Globus pallidus (tissue), 1 donor: ENCODE measurements around the gene ACAD8.
"Not testable (repeated sequence)": the region's sequence is repeated elsewhere in the genome, so short reads cannot be mapped to it uniquely, and the experiment has no call there.

Experiments
- DNase-seq: peaks from one replicate; pipeline ENCODE4 v3.0.0-alpha.2; 2015; ENCODE audit warnings: low spot score

ACAD8 gene

DNA sequence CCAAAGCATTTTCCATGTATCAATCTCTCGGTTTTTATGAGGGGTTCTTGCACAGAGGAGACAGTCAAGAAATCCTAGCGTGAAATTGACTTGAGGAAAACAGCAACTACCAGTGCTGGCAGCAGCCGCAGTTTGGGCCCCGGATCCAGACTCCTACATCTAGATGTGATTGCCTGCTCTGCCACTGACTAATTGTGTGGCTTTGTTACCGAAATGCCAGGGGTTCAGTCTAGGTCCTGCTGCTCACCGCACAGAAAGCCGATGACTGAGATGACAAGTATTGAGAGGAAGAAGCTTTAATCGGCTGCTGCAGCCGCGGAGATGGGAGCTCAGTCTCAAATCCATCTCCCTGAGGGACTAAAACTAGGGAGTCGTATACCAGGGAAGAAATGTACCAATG is 14.6 kb downstream of the ACAD8 start:
- DNase-seq = no peak

DNA sequence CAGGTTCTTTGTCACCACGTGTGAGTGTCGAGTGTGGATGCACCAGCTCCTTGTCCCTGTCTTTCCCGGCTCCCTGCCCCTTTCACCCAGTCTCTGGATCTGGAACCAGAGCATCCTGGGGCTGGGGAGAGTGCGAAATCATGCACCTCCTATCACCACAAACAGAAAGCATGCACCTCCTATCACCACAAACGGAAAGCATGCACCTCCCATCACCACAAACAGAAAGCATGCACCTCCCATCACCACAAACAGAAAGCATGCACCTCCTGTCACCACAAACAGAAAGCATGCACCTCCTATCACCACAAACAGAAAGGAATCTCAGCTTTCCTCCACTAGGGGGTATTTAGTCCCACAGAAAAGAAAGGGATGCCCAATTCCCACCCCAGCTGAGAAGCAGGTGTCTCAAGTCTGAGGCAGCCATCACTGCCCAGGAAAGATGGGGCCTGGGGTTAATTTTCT is 16.9 kb downstream of the ACAD8 start:
- no peak for DNase-seq

DNA sequence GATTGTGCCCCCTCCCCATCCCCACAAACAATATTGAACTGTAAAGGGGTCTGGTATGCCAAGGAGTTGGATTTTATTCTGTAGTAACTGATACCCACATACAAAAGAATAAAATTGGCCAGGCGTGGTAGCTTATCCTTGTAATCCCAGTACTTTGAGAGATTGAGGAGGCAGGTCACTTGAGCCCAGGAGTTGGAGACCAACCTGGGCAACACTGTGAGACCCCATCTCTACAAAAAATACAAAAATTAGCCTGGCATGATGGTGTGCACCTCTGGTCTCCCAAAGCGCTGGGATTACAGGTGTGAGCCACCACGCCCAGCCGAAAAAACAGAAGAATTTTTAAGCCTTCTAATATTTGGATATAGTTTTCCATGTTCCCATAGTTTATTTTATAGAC is 18.6 kb downstream of the ACAD8 start:
- no peak for DNase-seq

DNA sequence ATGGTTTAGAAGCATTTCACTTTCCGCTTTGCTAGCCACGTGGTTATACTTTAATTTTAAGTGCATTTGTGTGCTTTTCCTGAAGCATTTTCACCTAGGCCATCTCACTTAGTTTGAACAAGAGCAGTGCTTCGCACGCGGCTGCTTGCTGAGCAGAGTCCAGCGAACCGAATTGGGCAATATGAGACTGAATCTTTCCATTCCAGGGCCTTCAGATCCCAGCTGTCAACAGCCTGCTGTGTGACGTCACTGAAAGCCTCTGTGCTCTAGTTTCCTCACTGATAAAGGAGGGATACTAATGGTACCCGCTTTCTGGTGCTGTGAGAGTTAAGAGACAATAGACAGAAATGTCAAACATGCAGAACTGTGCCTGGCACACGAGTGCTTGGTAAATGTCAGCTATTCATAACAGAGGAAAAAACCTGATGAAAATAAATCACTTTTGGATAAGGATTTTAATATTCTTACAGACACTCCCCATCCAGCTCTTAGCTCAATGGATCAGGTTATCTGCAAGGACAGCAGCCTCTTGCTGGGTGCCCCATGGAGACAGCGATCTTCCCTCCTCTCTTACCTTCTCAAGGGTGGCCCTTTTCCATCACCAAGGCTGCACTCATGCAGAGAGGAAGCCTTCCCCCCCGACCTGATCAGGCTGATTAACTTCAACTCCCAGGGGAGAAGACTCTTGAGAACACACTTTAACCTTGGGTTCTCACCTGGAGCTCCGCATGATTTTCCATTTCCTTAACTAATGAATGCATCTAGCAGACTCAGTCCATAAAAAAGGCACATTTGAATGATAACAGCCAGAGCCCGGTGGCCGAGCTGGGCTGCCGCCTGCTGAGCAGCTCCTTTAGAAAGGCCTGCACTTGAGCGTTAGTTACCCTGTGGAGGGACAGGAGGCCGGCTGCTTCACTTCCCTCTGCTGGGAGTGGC is 19.3 kb downstream of the ACAD8 start:
- no peak for DNase-seq

DNA sequence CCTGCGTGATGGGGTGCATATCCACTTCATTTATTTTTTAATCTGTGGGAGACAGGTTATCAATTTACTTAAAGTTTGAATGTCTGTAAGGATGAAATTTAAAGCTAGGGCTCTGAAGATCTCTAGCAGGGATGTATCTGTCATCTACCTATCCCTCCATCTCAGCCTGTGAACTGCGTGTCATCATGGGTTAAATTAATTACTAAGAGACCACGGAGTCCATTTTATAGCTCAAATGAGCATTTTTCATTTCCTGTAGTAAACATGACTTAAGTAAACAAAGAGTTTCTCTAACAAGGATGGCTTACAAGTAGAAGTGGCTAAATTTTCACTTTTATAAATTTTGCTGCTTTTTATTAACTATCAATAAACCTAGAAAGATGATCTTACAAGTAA is 19.9 kb downstream of the ACAD8 start:
- DNase-seq = no peak

DNA sequence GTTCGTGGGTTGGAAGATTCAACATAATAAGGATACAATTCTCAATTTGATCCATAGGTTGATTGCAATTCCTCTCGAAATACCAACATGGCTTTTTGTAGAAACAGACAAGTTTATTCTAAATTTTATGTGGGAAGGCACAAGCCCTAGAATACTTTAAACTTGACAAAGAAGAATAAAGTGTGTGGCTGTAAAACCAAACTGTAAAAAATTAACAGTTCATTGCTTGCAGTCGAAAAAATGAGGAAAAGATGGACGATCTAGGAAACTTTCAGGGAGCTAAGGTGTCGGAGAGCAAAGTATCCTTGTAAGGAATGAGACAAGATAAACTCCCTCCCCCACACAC is 21.8 kb downstream of the ACAD8 start:
- DNase-seq = no peak

DNA sequence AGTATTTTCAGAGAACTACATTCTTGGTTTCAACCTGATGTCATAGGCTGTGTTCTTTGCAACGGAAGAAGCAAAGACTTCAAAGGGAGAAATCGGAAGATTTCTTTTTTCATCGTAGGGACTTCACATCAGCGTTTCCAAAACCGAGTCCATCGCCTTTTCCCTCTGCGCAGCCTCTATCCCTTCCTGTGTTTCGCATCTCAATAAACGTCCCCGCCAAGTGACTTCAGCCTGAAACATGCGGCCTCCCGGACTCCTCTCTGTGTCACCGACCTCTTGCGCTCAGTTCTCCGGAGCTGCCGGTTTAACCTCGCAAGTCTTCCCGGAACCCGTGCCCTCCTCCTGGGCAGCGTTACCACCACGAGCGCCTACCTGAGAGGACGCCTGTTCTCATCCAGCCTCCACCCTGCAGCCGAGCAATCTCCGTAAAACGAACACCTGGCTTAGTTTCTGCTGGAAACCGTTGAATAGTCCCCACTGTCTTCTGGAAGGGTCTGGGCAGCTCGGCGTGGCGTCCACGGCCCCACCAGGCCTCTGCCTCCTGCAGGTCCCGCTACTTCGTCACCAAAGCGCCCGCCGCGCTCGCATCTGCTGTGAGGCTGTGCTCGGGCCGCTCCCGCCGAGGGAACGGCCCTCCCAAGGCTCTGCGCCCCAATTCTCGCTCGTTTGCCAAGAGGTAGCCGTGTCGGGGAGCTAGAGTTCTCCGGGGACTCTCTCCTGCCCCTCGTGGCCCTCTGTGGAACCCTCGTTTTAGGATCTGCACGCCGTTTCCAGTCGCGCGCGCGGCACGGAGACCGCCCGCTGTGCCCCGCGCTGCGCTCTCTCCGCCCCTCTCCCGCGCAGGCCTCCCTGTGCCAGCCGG is 22.4 kb downstream of the ACAD8 start, which contains the start of gene GLB1L3:
Gene GLB1L3, plus strand, starts transcription at position 846 of the 862 bp plus-strand sequence. CDS start 362 bp downstream, outside the sequence.
- peak; percentile 31 for DNase-seq

DNA sequence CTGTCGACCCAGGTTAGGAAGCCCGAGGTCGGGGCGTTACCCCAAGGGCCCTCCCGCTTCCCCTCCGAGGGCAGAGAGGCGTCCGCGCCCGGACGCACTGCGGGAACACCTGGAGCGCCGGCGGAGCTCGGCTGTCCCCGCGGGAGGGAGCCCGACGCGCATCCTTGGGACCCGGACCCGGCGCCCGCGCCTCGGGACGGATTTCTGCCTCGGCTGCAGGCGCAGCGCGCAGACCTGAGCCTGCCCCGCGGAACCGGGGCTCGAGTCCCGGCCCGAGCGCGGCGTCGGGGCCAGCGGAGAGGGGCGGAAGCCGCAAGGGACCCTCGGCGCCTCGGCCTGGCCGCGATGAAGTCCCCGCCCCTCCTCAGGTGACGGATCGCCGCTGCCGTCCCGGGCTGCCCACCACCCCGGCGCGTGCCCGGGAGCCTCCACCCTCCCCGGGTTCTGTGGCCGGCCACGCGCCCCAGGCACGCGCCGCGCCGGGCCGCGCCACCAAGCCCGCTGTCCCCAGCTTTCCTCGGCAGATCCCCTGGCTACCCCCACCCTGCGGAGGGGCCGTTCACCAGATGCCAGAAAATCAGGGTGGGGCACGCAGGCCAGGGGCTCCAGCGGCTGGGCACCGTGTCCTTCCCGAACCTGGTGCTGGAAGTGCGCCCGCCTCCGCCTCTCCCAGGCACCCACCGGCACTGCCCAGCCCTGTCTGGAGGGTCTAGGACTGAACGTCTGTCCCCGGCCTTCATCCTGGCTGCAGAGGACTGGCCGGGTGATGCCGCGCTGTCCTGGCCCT is 23.2 kb downstream of the ACAD8 start:
- DNase-seq = no peak

DNA sequence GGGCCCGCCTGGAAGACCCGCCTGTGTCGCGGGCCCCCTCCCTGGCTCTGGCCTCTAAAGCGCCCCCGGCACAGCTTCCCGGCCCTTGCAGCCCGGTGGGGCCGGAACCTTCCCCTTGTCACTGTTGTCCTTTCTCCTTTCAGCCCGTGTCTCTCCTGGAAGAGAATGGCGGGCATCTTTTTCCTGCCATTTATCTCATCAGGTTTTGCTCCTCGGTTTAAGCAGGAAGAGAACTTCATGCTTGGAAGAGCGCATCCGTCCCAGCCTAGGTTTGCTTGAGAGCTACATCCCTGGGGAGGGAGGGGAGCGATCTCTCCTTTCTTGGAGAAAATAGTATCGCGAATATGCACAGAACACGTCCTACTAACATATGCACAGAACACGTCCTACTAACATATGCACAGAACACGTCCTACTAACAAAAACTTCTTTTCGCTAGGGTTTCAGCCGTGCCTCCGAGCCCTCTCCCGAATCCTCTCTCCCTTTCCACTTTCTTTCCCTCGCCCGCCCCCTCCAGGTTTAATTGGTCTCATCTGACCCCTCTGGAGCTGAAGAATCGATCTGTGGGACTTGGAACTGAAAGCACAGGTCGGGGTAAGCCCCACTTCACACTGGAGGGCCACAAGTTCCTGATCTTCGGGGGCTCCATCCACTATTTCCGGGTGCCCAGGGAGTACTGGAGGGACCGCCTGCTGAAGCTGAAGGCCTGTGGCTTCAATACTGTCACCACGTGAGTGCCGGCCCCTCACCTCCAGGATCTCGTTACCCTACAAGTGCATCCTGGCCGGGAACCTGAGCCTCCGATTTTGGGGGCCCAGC is 24.0 kb downstream of the ACAD8 start:
- DNase-seq = no peak

DNA sequence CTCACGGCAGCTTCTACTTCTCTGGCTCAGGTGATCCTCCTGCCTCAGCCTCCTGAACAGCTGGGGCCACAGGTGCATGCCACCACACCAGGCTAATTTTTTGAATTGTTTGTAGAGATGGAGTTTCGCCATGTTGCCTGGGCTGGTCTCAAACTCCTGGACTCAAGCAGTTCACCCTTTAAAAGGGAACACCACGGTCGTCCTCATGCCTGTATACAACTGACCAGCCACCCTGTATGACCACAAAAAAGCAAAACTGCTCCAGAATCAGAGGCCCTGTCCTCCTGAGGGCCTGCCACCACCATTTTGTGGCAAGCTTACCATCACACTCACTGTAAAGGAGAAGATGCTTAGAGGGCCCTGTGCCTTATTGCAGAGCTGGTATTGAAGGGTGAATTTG is 25.0 kb downstream of the ACAD8 start:
- no peak for DNase-seq

DNA sequence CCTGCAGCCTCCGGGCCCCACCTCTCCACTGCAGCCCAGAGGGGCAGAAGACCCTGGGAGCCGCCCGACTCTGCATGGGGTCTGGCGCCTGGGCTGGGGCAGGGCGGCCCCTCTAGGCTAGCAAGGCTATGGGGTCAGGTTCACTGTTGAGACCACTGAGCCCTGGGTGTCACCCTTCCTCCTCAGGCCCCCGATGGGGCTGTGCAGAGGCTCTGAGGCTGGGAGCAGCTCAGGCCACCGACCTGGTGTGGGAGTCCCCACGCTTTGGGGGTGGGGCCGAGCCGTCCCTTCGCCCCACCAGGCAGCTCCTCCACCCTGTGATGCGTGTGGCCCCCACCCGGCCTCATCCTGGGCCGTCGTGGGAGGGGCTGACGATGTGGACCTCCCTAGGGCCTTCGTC is 28.3 kb downstream of the ACAD8 start:
- not testable (repeated sequence) for DNase-seq

DNA sequence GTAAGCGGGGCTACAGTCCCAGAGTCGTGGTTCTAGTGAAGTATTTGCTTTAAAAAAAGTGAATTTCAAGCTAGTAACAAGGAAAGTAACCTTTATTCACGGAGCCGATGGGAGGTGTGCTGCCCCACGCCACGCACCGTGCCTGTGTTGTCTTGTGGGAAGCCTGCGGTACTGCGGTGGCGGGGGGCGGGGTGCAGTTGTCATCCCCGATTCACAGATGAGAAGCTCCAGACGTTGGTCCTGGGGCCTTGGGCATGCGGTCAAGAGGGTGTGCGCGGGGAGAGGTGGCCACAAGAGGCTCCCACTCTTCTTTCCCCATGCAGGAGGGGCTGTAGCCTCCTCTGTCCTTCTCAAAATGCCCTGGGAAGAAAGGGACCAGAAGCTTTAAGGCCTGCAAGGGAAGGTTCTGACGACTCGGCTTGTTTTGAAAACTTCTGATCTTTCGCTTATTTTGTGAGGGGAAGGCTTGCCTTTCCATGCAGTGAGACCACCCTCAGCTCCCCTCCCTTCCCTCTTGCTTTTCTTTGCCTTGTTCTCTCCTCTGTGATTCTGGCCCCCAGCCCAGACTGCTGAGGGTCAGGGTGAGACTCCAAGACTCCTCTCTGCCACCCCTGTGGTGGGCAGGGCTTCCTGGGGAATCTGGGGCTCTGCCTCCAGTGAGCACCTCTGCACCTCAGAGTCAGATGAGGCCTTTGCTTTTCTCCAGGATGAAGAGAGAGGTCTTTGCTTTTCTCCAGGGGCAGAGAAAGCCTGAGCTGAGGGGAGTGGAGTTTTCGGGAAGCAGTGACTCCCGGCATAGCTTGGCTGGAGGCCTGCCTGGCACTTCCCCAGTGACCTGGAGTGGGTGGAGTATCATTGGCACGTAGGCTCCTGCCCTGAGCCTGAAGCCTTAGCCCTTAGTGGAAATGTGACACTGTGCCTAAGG is 29.0 kb downstream of the ACAD8 start:
- DNase-seq = no peak

DNA sequence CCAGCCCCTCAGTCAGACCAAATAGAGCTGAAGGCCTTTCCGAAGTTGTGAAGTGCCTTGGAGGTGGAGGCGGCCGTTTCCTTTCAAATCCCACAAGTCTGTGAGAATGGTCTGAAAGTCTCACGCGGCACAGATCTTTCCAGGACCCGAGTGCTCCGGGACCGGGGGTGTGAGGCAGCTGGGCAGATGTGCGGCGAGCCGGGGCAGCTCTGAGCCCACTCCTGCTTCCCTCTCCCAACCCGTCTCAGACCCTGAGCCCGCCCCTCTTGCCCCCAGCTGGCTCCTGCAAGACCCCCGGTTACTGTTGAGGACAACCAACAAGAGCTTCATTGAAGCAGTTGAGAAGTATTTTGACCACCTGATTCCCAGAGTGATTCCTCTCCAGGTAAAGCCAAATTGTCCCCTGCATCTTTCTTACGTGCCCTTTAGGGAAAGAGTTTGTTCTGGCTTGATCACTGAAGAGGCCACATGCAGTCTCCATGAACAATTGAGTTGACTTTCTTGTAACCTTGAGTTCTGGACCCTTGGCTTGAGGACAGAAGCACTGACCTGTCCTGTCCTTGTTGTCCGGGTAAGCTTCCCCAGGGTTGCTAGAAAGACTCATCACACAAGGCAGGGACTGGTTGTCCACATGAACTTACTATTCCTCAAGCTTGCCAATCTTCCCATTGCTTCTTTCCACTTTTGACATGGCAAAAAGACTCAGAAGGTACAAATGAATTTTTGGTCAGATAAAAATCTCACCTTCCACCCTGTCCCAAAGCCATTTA is 30.3 kb downstream of the ACAD8 start:
- no peak for DNase-seq

DNA sequence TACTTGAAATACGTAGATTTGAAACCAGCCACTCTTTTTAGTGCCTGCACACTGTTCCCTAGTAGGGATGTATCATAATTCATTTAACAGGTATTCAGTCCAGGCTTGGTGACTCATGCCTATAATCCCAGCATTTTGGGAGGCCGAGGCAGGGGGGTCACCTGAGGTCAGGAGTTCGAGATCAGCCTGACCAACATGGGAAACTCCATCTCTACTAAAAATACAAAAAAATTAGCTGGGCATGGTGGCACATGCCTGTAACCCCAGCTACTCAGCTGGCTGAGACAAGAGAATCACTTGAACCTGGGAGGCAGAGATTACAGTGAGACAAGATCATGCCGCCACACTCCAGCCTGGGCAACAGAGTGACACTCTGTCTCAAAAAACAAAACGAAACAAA is 31.0 kb downstream of the ACAD8 start:
- not testable (repeated sequence) for DNase-seq

DNA sequence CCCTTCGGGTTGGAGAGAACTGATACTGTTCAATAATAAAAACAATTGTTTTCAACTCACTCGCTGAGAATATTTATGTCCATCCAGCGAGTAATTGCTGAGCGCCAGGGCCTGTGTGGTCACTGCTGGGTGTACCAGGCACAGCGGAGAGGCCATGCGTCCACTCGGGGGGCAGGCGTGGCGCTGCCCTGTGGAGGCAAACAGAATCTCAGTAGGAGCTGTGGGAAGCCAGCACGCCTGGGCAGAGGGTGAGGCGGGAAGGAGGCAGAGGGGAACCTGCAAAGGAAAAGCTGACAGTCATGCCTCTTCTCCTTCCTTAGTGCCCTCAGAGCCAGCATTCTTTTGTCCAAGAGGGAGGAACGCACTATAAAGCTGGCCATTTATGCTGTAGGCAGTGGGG is 34.2 kb downstream of the ACAD8 start:
- no peak for DNase-seq

DNA sequence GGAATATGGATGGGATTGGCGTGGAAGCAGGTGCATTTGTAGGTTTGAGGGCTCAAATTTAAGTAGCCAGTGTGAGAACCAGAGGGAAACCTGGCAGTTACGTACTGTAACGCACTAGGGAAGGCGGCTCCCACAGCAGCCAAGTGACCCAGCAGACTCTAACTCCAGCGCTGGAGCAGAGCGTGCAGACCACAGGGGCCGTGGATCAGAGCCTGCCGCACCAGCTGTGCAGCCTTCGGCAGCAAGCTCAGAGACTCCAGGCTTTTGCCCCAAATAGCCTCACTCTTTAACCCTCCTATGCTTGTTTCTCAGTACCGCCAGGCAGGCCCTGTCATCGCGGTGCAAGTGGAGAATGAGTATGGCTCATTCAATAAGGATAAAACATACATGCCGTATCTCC is 35.1 kb downstream of the ACAD8 start:
- no peak for DNase-seq

DNA sequence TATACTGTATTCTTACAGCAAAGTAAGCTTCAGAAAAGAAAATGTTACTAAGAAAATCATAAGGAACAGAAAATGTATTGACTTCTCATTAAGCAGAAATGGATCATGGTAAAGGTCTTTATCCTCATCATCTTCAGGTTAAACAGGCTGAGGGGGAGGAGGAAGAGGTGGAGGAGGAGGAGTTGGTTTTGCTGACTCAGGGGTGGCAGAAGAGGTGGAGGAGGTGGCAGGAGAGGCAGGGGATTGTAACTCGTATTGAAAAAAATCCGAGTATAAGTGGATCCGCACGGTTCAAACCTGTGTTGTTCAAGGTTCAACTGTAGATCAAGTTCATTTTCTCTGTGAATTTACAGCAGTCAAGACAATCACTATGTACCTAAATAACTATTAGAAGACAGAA is 35.8 kb downstream of the ACAD8 start:
- DNase-seq = no peak

DNA sequence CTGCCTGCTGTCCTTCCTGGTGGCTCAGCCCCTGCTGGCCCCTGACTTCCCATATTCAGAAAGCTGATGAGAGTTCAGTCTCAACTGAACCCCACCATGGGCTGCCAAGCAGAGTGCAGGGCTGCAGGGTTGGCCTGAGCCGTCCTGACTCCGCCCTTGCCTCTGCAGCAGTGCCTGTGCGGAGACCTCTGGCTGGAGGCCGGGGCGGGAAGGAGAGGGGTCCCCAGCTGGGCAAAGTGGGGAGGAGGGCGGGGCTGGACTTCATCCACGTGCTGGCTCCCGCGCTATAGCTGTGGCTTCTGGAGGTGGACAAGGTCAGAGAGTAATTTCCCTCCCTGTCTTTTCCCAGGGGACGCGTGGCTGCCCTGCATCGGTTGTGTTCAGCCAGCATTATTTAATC is 36.4 kb downstream of the ACAD8 start:
- no peak for DNase-seq

DNA sequence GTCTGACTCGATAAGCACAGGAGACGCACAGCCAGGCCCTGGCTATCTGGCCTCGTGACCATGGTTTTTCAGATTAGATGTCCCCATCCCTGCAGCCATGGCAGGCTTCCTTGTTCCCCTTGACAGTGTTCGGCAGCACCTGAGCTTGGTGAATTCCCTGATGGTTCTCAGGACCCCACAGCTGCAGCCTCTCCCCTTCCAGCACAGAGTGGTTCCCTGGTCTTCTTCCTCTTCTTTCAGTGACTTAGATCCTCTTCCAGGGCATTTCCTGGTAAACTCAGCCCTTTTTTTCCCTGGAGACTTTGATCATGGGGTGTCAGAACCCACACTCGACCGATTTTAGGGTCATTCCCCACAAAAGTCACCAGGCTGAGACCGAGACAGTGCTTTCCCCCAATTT is 37.3 kb downstream of the ACAD8 start:
- no peak for DNase-seq
